Spleen (tissue), 7 donors: ENCODE data around the gene FAM20C.

Experiments
- CTCF ChIP-seq, 11 experiments: fragments of 200-600 bp in 7 of 11; fragments of 450-650 bp in 4 of 11; sonication (generic) in 4 of 11; IDR thresholded peaks in 8 of 11; conservative IDR thresholded peaks in 3 of 11; 1 replicate in 7 of 11; 2 replicates in 4 of 11; pipeline versions ENCODE4 v1.4.0 to v1.8.0; 2016 to 2021; ENCODE audit warnings: antibody characterized with exemption in 11 of 11, inconsistent platforms in 4 of 11, mild to moderate bottlenecking in 1 of 11
- POLR2AphosphoS5 ChIP-seq, 3 donors: sonication (generic); formaldehyde crosslinking; IDR thresholded peaks; one replicate each; pipeline ENCODE4 v1.5.1; 2017; ENCODE audit warnings: antibody characterized with exemption in 3 of 3
- donor health status: DM: no; HTN: no; CAD: no; lungs with moderate emphysema.
- donor health status: DM: no; HTN: no; CAD: no.
- donor health status: DM: no; HTN: no; CAD: no.

GRCh38 chr7:246451-246850 is 54.1 kb downstream of the FAM20C start:
- TF ChIP-seq CTCF (IDR thresholded peaks at IDR 0.05 in 8 of 11, conservative IDR thresholded peaks at IDR 0.05 in 3 of 11) (no peak), POLR2AphosphoS5 (IDR thresholded peaks at IDR 0.05) (no peak)
